OCI-LY1 (cell line): ENCODE results near the gene COMT.

Experiments
- CTCF ChIP-seq: fragments of 200-600 bp; sonication (generic), shearing (Covaris generic); IDR thresholded peaks from 2 replicates; pipeline ENCODE4 v1.5.1; 2017; ENCODE audit warnings: mild to moderate bottlenecking, antibody characterized with exemption, low read length, moderate library complexity, mixed read lengths
- EZH2 ChIP-seq: fragments of 200-600 bp; sonication (generic), shearing (Covaris generic); IDR thresholded peaks from 2 replicates; pipeline ENCODE4 v1.8.0; 2017; ENCODE audit warnings: borderline replicate concordance, mixed run types, mild to moderate bottlenecking, antibody characterized with exemption, low read length, moderate library complexity, mixed read lengths

DNA sequence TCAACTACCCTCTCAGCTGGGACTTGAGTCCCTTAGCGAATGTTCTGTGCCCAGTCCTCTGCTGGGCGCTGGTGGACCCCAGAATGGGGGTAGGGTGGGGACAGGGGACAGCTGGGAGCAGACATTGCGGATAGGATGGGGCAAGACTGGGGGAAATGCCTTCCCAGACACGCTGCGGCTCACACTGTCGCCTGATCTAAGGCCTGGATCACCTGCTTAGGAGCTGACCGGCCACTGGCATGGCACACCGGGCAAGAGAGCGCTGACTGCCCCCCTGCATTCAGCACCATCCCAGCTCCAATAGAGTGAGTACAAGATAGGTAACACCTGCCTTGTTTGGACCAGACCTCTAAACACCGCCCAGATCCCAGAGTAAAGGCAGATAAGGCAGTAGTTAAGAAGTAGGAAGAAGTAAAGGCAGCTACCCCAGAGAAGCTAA is 73.6 kb downstream of the COMT start:
- no peak for TF ChIP-seq CTCF
- no peak for TF ChIP-seq EZH2
